Testis (tissue), 2 donors: ENCODE data around the gene RER1.

ENCODE experiments used
- CTCF ChIP-seq, 3 experiments: fragments of 450-650 bp in 2 of 3; fragments of 200-600 bp in 1 of 3; sonication (generic) in 1 of 3; IDR thresholded peaks; one replicate each; pipeline ENCODE4 v1.5.1; 2016 to 2019; ENCODE audit warnings: antibody characterized with exemption in 3 of 3, mild to moderate bottlenecking in 2 of 3, moderate library complexity in 1 of 3
- POLR2A ChIP-seq: fragments of 450-650 bp; IDR thresholded peaks from one replicate; pipeline ENCODE4 v1.6.1; 2017; ENCODE audit warnings: antibody characterized with exemption, mild to moderate bottlenecking, moderate library complexity

GRCh38 chr1:2427976-2428375 lies 36.3 kb downstream of the RER1 start:
- no peak for TF ChIP-seq CTCF (IDR thresholded peaks at IDR 0.05)
- no peak for TF ChIP-seq POLR2A
